NCI-H2029 (cell line): ENCODE results near the gene MR1.

Source experiments
- DNase-seq: peaks from one replicate; lab custom pipeline; 2025; lab: John Stamatoyannopoulos, UW

Gene MR1

DNA sequence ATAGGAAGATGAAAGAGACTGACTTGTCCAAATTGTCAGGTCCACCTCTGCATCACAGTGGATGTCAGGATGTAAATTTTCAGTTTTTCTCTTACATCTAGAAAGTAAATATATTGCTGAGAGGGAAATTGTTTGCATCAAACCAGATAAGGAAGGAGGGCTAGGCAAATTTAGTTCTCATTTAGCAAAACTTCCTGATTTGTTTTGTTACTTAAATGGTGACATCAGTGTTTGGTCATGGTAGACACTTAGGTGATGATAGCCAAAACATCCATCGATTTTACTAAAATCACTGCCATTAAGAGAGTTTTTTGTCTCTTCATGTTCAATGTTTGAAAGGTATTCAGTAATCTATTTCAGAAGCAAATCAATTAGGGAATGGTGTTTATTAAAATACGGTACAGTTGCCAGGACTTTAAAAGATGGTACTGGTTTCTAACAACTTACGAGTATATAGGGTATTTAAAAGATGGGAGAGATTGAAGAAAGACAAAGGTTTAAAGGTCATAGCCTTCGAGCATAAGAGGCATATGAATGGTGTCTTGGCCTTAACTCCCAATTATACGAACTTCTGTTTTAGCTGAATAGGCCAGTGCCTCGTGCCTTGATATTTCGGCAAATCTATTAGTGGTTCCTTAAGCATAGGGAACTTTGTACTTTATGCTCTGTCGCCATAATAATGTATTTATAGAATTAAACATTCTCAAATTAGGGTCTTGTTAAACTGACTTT is 57.7 kb downstream of the MR1 start:
- no peak for DNase-seq

GRCh38 chr1:181092056-181092455 is 58.3 kb downstream of the MR1 start:
- no peak for DNase-seq

DNA sequence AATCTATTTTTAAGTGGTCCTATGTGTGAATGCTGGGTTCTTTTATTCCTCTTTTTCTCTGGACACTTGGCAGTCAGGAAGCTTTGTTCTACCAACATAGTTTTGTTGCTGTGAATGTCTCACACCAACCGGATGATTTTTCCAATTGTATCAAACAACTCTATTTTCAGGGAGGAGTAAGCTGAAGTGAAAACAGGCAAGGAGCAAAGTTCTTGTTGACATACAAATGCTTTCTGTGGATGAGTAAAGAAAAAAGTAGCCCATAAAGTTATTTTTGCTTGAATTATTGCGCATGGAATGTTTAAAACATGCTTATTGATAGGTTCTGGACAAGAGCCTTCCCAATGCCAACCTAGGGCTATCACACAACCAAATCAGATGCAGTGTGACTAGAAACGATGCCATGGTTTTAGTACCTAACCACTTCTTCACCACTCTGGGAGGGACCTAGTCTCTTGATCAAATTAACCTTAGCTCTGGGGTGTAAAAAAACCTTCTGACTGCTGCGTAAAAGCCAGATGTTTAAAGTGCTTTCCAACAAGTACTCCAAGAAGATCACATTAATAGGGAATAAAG is 59.2 kb downstream of the MR1 start:
- DNase-seq = no peak

GRCh38 chr1:181094416-181095212 is 60.8 kb downstream of the MR1 start:
- DNase-seq = no peak

DNA sequence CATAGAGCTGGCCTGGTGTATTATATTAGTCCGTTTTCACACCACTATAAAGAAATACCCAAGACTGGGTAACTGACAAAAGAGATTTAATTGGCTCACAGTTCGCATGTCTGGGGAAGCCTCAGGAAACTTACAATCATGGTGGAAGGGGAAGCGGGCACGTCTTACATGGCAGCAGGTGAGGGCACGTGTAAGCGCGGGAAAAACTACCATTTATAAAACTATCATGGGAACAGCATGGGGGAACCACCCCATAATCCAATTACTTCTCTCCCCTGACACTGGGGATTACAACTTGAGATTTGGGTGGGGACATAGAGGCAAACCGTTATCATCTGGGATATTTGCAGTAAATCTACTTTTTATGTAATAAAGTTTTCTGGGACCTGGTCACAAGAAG is 61.5 kb downstream of the MR1 start:
- no peak for DNase-seq

DNA sequence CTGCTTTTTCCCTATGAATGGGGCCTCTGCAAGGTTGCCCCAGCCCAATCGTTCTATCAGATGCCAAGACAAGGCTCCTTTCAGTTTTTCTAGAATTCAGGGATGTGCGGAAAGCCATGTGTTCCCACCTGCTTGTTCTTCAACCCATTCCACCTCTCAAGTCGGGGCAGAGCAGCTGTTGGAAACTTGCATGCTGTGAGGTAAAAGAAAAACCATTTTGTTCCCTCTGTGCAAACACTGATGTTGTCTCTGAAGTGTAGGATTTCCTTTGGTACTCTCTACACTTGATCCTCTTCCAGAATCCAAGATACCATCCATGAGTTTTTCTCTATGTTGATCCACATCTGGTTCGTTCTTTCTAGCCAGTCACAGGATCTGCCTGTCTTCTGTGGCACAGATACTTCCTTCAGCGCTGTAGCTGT is 62.0 kb downstream of the MR1 start:
- DNase-seq = no peak

- no peak for DNase-seq
Observed at GRCh38 chr1:181097242-181097641, 63.5 kb downstream of the MR1 start.

GRCh38 chr1:181099152-181100014 is 65.6 kb downstream of the MR1 start:
- DNase-seq = no peak

DNA sequence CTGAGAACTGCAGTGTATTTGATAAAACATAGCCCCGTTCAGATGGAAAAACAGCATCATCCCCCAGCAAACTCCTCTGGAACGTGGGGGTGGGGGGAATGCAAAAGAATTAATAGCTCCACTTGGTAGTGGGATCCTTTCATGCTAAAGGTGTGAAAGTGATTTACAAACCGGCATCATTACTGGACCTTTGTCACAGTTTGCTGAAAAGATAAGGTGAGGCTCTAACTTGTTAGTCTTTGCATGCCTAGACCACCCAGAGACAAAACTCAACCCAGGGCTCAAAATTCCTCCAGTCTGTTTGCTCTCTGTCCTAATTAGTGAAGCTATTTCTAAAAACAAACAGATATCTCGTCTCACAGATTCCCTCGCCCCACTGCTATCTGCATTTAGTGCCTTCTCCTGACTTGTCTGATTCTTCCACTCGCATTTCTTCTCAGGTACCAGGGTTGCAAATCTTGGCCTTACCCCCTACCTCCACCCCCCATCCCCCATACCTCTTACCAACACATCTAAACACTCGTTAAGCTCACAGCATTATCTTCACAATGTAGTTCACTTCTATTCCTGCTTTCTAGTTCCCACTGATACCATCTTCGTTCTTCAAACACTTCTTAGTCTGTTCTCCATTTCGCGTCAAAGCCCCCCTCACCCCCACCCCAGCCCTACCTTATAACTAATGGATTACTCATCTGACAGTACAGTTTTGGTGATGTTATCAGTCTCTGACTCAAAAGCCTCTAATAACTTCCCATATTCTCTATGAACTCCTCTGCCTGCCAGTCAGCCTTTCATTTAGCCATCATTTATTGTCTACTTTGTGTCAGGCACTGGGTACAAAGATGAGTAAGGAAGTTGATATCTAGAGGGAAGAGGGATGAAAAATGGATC is 66.5 kb downstream of the MR1 start:
- DNase-seq = no peak

GRCh38 chr1:181100934-181101333 is 67.2 kb downstream of the MR1 start:
- no peak for DNase-seq

DNA sequence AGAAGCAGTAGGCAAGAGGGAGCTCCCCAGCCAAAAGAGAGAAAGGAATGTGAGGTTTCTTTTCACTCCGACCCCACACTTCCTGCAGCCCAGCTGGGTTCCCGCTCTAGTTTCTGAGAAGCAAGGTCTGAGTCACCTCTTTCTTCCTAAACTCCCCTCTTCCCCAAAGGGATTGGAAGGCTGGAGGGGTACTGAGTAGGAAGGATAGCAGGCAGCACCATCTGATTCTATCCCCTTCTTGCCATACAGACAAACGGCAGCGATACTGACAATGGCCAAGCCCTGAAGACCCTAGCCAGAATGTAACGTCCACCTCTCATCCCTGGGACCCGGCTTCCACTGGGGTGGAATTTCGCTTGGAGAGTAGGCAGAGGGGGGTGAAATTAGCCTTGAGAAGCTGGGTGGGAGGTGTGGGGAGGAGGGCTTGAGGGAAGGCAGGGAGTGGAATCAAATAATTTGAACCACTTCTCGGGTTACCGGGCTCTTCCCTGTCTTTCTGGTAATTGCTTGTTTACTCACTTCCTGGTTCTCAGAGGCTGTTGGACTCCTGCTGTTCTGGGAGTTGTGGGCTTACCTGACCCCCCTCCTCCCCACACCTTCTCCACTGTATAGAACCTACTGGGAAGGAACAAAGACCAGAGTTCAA is 67.9 kb downstream of the MR1 start:
- peak; percentile 57 for DNase-seq

- DNase-seq = no peak
Observed at GRCh38 chr1:181102841-181103240, 69.1 kb downstream of the MR1 start.

DNA sequence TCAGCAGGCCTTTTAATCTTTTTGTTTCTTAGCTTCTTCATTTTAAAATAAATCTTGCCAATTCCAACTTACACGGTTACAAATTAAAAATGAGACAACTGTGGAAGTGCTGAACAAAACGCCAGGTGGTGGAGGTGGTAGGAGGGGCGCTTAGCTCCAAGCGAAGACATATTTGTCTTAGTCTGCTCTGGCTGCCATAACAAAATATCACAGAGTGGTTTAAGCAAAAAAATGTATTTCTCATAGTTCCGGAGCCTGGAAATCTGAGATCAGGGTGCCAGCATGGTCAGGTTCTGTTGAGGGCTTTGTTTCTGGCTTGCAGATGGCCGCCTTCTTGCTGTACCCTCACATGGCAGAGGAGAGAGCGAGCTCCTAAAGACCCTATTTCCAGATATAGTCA is 69.6 kb downstream of the MR1 start:
- no peak for DNase-seq

- no peak for DNase-seq
Observed at GRCh38 chr1:181104042-181104789, 70.4 kb downstream of the MR1 start.

- DNase-seq = no peak
Observed at GRCh38 chr1:181104790-181105133, 71.0 kb downstream of the MR1 start.

- peak; percentile 81 for DNase-seq
Observed at GRCh38 chr1:181105134-181106021, 71.6 kb downstream of the MR1 start.

DNA sequence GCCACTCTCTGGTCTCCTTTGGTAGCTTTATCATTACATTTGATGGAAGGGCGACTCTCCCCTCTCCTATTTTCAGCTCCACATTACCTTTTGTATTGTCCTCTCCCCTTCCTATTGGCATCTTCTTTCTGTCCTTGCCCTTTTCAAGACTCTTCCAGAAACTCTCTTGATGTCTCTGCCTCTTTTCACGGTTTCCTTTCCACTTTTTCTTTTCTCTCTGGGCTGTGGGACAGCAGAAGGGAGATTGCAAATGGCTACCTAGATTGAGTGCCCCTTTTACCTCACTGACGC is 72.2 kb downstream of the MR1 start:
- no peak for DNase-seq

- DNase-seq = no peak
Observed at GRCh38 chr1:181106479-181106878, 72.7 kb downstream of the MR1 start.

GRCh38 chr1:181107711-181108110 is 73.9 kb downstream of the MR1 start:
- DNase-seq = no peak
